ENCODE data around the gene SHD. TPM values are rescaled to one million over a fixed set of nuclear protein-coding genes. Genes with fewer than 3 reads are reported as not detected.
"Not testable (repeated sequence)": the region's sequence is repeated elsewhere in the genome, so short reads cannot be mapped to it uniquely, and the experiment has no call there.

Gene SHD
- total and polyA plus RNA-seq, 2 experiments from 2014 or later: 3.4 TPM; not detected in 1

- Histone ChIP-seq H2AFZ (no peak overlapping the region), H3K27me3 (peaks cover 16% of the 10 kb centered on the region), H3K4me1 (ENCODE audit: insufficient read depth) (no peaks in the 10 kb centered on the region), H4K20me1 (ENCODE audit: insufficient read depth, poor library complexity, severe bottlenecking) (no peaks in the 10 kb centered on the region), H3K4me2 (peak overlapping the region; percentile 60), H3K27ac (no peak overlapping the region), H3K79me2 (no peaks in the 10 kb centered on the region), H3K36me3 (replicated peaks; ENCODE audit: insufficient read depth, low read depth) (no peaks in the 10 kb centered on the region), H3K4me3 (no peak overlapping the region), H3K9me3 (ENCODE audit: low read depth) (no peaks in the 10 kb centered on the region), H3K9me2 (replicated peaks; ENCODE audit: insufficient read depth) (no peaks in the 10 kb centered on the region)
- 89% methylated on average over 6 of the region's 6 CpGs for WGBS (ENCODE audit: low lambda C conversion rate, missing lambda C conversion rate)
- TF ChIP-seq EZH2 (IDR thresholded peaks at IDR 0.05; ENCODE audit: borderline replicate concordance) (no peak), CTCF (IDR thresholded peaks at IDR 0.05; ENCODE audit: poor library complexity) (no peak), EZH2phosphoT487 (IDR thresholded peaks at IDR 0.05; ENCODE audit: low read depth, severe bottlenecking, unreplicated experiment) (no peak)
- DNase-seq (ENCODE audit: low spot score): no peak
These were observed 5.9 kb downstream of the SHD start for GRCh38 chr19:4284974-4285373.

GRCh38 chr19:4286141-4286540 lies 7.1 kb downstream of the SHD start:
- H3K4me2 ChIP-seq; H4K20me1 ChIP-seq (ENCODE audit: insufficient read depth, poor library complexity, severe bottlenecking); H3K27ac ChIP-seq; DNase-seq (ENCODE audit: low spot score); H2AFZ ChIP-seq; H3K36me3 ChIP-seq (replicated peaks; ENCODE audit: insufficient read depth, low read depth); H3K9me3 ChIP-seq (ENCODE audit: low read depth); H3K4me1 ChIP-seq (ENCODE audit: insufficient read depth); H3K27me3 ChIP-seq; H3K4me3 ChIP-seq; H3K79me2 ChIP-seq; H3K9me2 ChIP-seq (replicated peaks; ENCODE audit: insufficient read depth): not testable (repeated sequence)
- WGBS (ENCODE audit: low lambda C conversion rate, missing lambda C conversion rate): 94% methylated on average over 4 of the region's 4 CpGs

- no peaks in the 10 kb centered on the region for H3K9me2 ChIP-seq (replicated peaks; ENCODE audit: insufficient read depth)
- no peaks in the 10 kb centered on the region for H3K9me3 ChIP-seq (ENCODE audit: low read depth)
- H3K4me3 ChIP-seq: no peak overlapping the region
- H2AFZ ChIP-seq: no peak overlapping the region
- H3K36me3 ChIP-seq (replicated peaks; ENCODE audit: insufficient read depth, low read depth): no peaks in the 10 kb centered on the region
- WGBS (ENCODE audit: low lambda C conversion rate, missing lambda C conversion rate): 84% methylated on average over 16 of the region's 16 CpGs
- no peak for DNase-seq (ENCODE audit: low spot score)
- no peak overlapping the region for H3K4me2 ChIP-seq
- no peaks in the 10 kb centered on the region for H3K27me3 ChIP-seq
- H3K4me1 ChIP-seq (ENCODE audit: insufficient read depth): no peaks in the 10 kb centered on the region
- no peaks in the 10 kb centered on the region for H4K20me1 ChIP-seq (ENCODE audit: insufficient read depth, poor library complexity, severe bottlenecking)
- no peaks in the 10 kb centered on the region for H3K79me2 ChIP-seq
- TF ChIP-seq EZH2phosphoT487 (IDR thresholded peaks at IDR 0.05; ENCODE audit: low read depth, severe bottlenecking, unreplicated experiment): no peak
- no peak for TF ChIP-seq CTCF (IDR thresholded peaks at IDR 0.05; ENCODE audit: poor library complexity)
- TF ChIP-seq EZH2 (IDR thresholded peaks at IDR 0.05; ENCODE audit: borderline replicate concordance): no peak
- H3K27ac ChIP-seq: no peak overlapping the region
These were observed 9.2 kb downstream of the SHD start for GRCh38 chr19:4288091-4288777.

- no peaks in the 10 kb centered on the region for H3K9me3 ChIP-seq (ENCODE audit: low read depth)
- no peaks in the 10 kb centered on the region for H3K36me3 ChIP-seq (replicated peaks; ENCODE audit: insufficient read depth, low read depth)
- H3K27me3 ChIP-seq: no peaks in the 10 kb centered on the region
- no peak for TF ChIP-seq EZH2 (IDR thresholded peaks at IDR 0.05; ENCODE audit: borderline replicate concordance)
- no peak for TF ChIP-seq EZH2phosphoT487 (IDR thresholded peaks at IDR 0.05; ENCODE audit: low read depth, severe bottlenecking, unreplicated experiment)
- TF ChIP-seq CTCF (IDR thresholded peaks at IDR 0.05; ENCODE audit: poor library complexity): no peak
- no peak for DNase-seq (ENCODE audit: low spot score)
- H3K4me3 ChIP-seq: no peak overlapping the region
- H2AFZ ChIP-seq: no peak overlapping the region
- H3K4me1 ChIP-seq (ENCODE audit: insufficient read depth): no peaks in the 10 kb centered on the region
- H3K9me2 ChIP-seq (replicated peaks; ENCODE audit: insufficient read depth): no peaks in the 10 kb centered on the region
- no peak overlapping the region for H3K4me2 ChIP-seq
- 83% methylated on average over 8 of the region's 8 CpGs for WGBS (ENCODE audit: low lambda C conversion rate, missing lambda C conversion rate)
- H4K20me1 ChIP-seq (ENCODE audit: insufficient read depth, poor library complexity, severe bottlenecking): no peaks in the 10 kb centered on the region
- no peak overlapping the region for H3K27ac ChIP-seq
- H3K79me2 ChIP-seq: no peaks in the 10 kb centered on the region
These were observed 12.2 kb downstream of the SHD start for GRCh38 chr19:4291184-4291732.

All from hepatocyte (in vitro differentiated cells).